DMS53 treated with DMSO at 0.1 percent for 48 hours (cell line): ENCODE results near the gene DSC2.
"Not testable (repeated sequence)": the region's sequence is repeated elsewhere in the genome, so short reads cannot be mapped to it uniquely, and the experiment has no call there.

Source experiments
- DNase-seq: peaks from one replicate; lab custom pipeline; 2025; ENCODE audit not compliant: unreplicated experiment; lab: John Stamatoyannopoulos, UW

Gene DSC2

GRCh38 chr18:31044926-31045325, 57.3 kb downstream of the DSC2 start:
- no peak for DNase-seq

GRCh38 chr18:31043709-31044108, 58.5 kb downstream of the DSC2 start:
- DNase-seq, result no peak

- no peak for DNase-seq
These were observed 59.6 kb downstream of the DSC2 start, which contains the start of gene DSC3 for GRCh38 chr18:31042406-31043181. Gene DSC3, minus strand, starts transcription at chr18:31042742. Its CDS starts 82 bp downstream, at chr18:31042660.

- no peak for DNase-seq
These were observed 60.2 kb downstream of the DSC2 start for GRCh38 chr18:31042084-31042405.

- no peak for DNase-seq
These were observed 60.7 kb downstream of the DSC2 start for GRCh38 chr18:31041271-31042083.

- DNase-seq, result no peak
These were observed 61.4 kb downstream of the DSC2 start for GRCh38 chr18:31040686-31041270.

- DNase-seq, result no peak
These were observed 62.8 kb downstream of the DSC2 start for GRCh38 chr18:31039426-31039825.

- DNase-seq, result not testable (repeated sequence)
These were observed 64.5 kb downstream of the DSC2 start for GRCh38 chr18:31037686-31038085.

GRCh38 chr18:31034541-31034940, 67.7 kb downstream of the DSC2 start:
- no peak for DNase-seq

- DNase-seq, result no peak
These were observed 71.5 kb downstream of the DSC2 start for GRCh38 chr18:31030574-31031278.

GRCh38 chr18:31015715-31016434, 86.3 kb downstream of the DSC2 start:
- DNase-seq, result no peak

- peak; percentile 93 for DNase-seq
These were observed 90.8 kb downstream of the DSC2 start for GRCh38 chr18:31011455-31011854.

- no peak for DNase-seq
These were observed 91.6 kb downstream of the DSC2 start for GRCh38 chr18:31010601-31011000.
